Muscle of back (tissue), 11 donors: ENCODE results near the gene CORO6. TPM values are rescaled to one million over a fixed set of nuclear protein-coding genes. Genes with fewer than 3 reads are reported as not detected.

Source experiments
- DNase-seq, 3 donors: peaks; one replicate each; pipeline versions ENCODE4 v3.0.0 to v3.0.0-alpha.2; 2013
- polyA plus RNA-seq, 10 donors: library from polyadenylated mRNA; unstranded; fragments of 120-200 nt; gene quantifications; one replicate each; pipeline ENCODE4 v1.2.1, GENCODE V29; 2013; ENCODE audit not compliant: insufficient read length in 10 of 10

Gene CORO6
- polyA plus RNA-seq, 10 donors: 50.4 to 81.0 (median 73.1) TPM

- peak in 1 of 3 donors; percentile 34 for DNase-seq
Observed at GRCh38 chr17:29640981-29641642, 18.4 kb upstream of the CORO6 start.

GRCh38 chr17:29640413-29640812 is 17.7 kb upstream of the CORO6 start:
- DNase-seq: peak in 1 of 3 donors; percentile 23

DNA sequence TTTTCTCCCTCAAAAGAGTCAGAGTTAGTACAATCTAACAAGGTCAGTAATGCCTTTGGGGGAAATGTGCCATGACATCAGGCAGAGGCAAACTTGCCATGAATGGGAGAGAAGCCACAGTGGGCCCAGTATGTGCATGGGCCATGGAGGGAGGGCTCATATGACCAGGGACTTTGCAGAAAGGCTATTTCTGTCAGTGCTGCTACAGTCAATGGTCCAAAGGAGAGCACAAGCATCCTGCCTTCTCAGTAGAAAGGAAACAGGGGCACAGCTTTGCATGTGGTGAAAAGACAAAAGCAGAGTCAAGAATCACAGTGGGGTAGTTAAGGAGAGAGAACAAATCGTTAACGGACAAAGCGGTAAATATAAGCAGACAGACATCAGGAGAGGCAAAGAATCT is 11.2 kb upstream of the CORO6 start:
- no peak for DNase-seq

DNA sequence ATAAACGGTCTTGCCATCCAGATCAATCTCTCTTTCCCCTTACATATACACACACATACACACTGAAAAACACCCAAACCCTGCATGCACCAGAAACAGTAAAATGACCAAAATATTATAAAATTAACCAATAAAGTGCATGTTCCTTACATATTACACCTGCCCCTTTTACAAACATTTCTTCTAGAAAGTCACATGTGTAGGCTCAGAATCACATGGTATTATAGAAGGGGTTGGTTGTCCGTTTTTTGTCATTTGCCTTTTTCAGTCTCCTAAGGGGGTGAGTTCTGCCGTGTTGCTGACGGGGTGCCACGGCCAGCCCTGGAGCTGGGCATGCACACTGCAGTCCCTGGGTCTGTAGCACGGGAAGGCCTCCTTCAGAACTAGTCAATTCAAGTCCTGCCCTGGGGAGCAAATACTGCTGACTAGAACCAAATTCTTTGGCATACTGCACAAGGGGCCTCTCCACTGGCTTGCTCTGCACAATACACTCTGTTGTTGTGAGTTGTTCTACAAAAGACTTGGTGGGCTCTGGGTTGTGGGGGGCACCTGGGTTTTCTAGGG is 8.0 kb upstream of the CORO6 start:
- DNase-seq: peak in 1 of 3 donors; percentile 11

- no peak for DNase-seq
Observed at GRCh38 chr17:29629839-29630238, 7.1 kb upstream of the CORO6 start.

DNA sequence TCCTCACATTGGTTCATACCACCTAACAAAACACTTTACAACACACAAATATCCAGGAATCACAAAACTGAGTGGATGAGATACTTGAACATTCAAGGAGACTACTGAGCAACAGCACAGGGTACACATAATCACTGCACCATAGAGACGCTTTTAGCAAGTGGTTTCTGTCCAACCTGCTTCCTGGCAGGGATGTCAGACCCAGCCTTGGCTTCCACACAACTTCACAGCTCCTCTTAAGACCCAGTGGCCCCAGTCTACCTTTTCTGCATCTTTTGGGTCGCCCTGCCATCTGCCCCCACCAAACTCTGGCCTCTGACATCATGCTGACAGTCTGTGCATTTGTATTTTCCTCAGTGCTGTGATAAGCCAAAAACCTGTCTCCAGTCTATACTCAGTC is 5.9 kb upstream of the CORO6 start:
- DNase-seq: no peak

DNA sequence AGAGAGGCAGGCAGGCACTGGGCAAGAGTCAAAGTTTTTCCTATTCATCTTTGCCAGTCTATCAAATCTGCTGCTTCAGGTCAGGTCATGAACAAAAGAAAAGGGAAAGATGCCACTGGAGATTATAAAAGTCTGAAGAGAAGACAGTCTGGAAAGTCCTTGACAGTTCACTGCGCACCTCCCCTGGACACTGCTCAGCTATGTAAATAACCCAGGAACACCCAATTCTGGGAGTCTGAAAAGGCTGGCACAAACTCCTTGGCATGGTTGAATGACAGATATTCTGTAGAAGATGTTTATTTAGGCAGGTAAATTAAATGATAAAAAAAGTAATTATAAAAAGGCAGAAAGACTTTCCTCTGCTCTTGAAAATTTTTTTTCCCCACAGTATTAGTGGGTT is 5.2 kb upstream of the CORO6 start:
- DNase-seq: no peak

DNA sequence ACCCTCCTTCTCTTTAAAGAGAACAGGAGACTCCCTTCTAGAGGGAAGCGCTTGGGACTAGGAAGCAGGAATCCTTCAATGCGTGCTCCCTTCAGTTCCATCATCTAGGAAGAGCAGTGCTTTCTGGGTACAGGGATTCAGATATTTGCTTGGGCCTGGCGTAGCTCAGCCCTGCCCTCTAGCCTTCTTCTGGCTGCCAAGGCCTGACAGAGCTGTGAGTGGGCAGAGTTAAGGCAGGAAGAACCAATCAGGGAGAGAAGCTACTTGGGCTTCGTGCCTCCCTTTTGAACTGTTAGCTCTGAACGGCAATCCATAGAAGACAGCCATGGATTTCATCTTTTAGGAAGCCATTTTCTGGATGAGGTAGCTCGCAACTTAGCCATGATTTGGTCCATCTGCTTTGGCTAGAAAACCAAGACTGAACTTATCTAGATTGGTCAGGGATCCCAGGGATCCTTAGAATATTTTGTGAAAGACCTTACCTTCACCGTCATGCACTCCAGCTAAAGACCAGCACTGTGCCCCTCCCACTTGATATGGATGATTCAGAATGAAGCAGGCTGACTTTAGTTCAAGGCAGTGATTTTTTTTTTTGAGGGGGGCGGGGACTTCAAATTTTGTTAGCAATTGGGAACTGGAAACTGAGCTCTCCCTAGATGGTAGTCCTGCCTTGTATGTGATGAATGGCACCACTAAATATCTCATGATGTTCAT is 2.5 kb upstream of the CORO6 start:
- DNase-seq: peak in 1 of 3 donors; percentile 20

DNA sequence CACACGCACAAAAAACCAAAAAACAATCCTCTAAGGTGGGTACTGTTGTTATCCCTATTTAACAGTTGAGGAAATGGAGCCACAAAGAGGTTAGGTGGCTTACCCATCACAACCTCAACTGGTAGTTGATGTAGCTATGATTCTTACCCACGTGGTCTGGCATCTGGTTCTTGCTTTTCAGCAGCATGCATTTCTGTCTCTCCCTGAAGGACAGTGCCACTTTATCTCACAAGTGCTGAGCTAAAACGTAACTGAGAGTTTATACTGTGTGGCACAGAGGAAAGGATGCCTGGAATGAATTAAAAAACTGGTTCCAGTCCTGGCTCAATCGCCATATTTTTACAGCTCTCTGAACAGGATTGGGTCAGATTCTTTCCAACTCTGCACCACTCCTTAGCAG is 1.9 kb upstream of the CORO6 start:
- DNase-seq: no peak

GRCh38 chr17:29623283-29623647 is 553 bp upstream of the CORO6 start:
- DNase-seq: no peak

DNA sequence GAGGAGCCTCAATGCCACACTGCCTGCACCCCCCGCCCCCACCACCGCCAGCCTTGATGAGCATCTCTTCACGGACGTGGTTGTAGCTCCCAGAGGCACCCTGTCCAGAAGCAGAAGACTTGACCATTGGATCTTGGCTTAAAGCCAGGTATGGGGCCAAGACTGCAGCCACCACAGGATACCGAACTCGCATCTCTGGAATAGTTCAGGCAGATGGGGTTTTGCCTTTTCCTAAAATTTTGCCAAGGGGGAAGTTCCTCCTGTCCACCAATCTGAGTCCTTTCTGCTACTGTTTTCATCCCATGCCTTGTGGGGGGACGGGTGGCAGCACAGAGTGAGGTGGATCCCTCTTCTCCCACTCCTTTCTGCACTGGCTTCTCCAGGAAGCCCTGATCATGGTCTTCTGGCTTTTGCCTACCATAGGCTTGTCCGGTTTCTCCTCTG is 939 bp downstream of the CORO6 start:
- peak in 1 of 3 donors; percentile 30 for DNase-seq

DNA sequence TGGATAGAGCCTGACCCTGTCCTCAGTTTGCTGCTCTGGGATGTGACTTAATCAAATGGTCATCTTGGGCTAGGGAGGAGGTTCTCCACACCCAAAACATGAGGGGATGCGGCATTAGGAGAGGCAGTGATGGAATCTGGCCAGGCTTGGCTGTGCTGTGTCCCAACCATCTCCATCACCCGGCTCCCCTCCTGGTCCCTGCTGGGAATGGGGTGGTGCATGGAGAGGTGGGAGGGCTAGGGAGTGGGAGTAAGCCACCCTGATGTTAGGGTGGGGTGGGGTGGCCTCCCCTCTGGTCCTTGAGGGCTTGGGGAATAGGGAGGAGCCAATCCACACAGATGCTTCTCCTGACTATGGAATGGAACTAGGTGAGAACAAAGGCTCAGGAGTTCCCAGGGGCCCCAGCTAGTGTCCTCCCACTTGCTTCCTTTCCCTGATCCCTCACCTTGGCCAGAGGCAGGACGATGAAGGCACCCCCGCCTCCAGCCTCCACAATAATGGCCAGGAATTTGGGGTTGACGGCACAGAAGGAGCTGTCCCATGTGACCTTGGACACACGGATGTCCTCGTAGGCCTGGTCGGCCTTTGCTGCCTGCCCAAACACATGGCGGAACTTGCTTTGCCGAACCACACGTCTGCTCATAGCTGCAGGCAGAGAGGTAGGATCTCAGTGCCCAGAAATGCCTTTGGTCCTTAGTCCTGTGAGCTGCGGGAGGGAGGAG is 1.8 kb downstream of the CORO6 start:
- no peak for DNase-seq

DNA sequence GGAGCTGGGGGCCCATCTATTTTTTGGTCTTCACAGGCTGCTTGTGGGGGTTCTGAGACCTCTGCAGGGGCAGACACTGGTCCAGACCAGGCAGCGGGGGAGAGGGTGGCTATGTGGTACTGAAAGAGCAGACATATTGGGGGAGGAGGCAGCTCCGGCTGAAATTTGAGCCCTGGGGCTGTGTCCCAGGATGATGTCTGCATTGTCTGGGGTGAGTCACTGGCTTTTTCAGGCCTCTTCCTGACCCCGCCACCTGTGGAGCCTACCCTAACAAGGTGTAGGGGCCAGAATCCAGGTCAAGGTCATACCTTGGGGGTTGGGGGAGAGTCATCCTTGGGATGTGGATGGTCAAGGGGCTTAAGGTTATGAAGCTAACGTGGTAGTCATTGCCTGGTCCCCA is 2.4 kb downstream of the CORO6 start:
- DNase-seq: no peak

DNA sequence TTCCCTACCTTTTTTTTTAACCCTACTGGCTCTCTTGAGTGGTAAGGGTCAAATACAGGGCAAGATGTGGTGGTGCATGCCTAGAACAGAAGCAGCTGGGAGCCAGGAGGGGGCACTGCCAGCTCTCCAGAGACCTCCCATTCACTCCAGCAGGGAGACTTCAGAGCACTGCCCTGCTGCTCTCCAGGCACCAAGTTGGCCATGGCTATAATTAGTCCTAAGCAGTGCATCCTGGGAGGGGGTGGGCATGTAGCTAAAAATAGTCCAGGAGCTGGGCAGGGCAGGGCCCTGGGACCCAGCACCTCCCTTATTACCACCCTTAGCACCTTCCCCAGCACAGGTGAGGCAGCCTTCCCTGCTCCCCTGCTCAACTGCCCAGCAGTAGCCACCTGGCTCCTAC is 3.5 kb downstream of the CORO6 start:
- DNase-seq: peak in 2 of 3 donors; percentile 31 to 59

GRCh38 chr17:29618272-29619065 is 4.2 kb downstream of the CORO6 start:
- peak in 1 of 3 donors; percentile 11 for DNase-seq

- peak in 2 of 3 donors; percentile 56 to 75 for DNase-seq
Observed at GRCh38 chr17:29617481-29618271, 5.0 kb downstream of the CORO6 start.

- DNase-seq: peak in 1 of 3 donors; percentile 72
Observed at GRCh38 chr17:29617125-29617480, 5.6 kb downstream of the CORO6 start.

GRCh38 chr17:29616300-29617048 is 6.2 kb downstream of the CORO6 start:
- DNase-seq: no peak

DNA sequence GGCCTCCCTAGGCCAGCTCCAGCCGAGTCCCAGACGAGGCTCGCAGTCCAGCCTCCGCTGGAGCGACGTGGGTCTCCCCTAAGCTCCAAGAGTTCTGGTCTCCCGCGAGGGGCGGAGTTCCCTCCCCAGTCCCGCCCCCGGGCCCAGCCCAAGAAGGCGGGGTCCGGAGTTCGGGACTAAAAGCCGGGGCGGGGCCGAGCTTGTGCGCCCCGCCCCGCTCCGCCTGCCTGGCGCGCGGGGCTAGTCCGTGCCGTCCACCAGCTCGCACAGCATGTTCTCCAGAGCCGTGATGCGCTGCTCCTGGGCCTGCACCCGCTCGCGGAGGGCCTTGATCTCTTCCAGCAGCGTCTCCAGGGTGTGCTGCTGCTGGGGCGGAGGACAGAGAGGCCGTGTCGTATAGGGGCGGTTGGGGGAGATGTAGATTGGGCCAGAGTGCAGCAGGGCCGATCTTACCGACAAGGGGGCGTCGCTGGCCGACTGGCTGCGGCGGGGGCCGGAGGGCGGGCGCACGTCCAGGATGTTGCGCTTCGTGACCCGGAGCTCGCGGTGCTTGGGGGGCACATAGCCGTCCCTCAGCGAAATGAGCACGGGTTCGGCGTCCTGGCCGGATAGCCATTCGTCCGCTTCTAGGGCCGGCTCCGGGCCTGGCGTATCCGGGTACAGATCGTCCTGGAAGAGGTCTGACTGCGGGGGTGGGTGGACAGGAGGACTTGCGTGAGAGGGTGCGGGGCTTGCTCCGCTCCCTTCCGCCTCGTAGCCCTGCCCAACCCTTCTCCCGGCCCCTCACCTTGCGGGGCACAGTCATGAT is 7.0 kb downstream of the CORO6 start:
- DNase-seq: peak; percentile 85 to 95 (median 92)
